HTERT RPE-1 (cell line): ENCODE results near the gene PTRH2.
"Not testable (repeated sequence)": the region's sequence is repeated elsewhere in the genome, so short reads cannot be mapped to it uniquely, and the experiment has no call there.

Experiments used
- in situ Hi-C: fragments of 300-500 bp; cut with MboI; formaldehyde crosslinking; loops from 4 replicates; pipeline ENCODE4 v1.14.3; 2020; ENCODE audit warnings: low sequenced_read_pairs

The PTRH2 gene

DNA sequence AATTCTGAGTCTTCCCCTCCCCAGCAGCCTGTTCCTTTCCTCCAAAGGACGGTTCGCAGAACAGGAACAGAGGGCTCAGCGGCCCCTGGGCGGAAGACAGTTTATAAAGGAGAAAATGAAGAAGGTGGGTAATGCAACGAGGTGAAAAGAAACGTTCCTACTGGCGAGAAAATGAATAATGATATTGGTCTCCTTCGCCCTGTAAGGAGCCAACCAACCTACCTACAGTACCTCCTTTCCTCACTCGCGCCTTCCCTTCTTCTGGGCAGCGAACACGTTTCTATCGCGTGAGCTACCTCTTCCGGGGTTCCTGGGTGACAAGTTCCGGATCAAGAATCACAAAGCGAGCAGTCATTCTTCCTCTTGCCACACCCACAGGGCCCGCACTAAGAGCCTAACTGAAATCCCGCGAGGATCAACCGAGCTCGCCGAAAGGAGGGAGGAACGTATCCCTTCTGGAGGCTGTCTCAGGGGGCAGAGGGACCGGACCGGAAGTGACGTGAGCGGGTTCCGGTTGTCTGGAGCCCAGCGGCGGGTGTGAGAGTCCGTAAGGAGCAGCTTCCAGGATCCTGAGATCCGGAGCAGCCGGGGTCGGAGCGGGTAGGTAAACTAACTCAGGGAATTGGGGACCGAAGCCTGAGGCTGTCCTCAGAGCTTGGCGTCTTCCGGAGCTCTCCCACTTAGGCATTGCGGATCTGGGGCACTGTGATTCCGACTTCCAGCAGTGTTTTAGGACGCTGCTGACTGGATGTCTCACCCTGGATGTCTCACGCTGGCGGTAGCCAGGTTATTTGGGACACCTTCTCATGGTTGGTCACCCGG lies at the start of gene PTRH2, which contains the start of gene VMP1:
PTRH2 (minus strand) TSS at position 282 of the 822 bp plus-strand sequence. CDS start 9,452 bp downstream, outside the sequence.
VMP1 (plus strand) TSS at position 506 of the 822 bp plus-strand sequence. CDS start 23,793 bp downstream, outside the sequence.
- in situ Hi-C loops = no loop called here

DNA sequence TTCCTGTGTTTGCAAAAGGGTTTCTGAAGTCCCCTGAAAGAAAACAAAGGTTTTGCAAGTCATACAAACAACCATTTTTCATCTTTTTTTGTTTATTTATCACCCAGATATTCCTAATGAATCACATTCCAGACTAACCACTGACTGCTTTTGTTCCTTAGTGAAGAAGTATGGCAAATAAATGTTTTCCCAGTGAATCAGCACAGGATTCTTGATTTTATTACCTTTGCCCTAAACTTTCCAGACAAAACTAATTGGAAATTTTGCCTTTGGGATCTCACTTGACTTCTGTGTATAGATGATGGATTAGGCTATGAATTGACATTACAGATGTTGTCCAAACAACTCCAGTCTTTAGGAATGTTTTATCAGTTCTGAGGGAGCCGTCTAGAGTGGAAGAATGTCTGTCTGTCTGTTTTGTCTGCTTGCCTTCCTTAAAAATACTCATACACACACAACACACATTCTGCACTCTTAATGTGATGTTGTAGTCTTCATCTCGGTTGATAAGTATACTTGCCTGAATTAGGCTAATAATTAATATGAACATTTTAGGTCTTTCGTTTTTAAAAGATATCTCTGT lies 49.1 kb upstream of the PTRH2 start:
- in situ Hi-C loops = no loop called here

GRCh38 chr17:59755069-59755468 lies 47.8 kb upstream of the PTRH2 start:
- in situ Hi-C loops = not testable (repeated sequence)

DNA sequence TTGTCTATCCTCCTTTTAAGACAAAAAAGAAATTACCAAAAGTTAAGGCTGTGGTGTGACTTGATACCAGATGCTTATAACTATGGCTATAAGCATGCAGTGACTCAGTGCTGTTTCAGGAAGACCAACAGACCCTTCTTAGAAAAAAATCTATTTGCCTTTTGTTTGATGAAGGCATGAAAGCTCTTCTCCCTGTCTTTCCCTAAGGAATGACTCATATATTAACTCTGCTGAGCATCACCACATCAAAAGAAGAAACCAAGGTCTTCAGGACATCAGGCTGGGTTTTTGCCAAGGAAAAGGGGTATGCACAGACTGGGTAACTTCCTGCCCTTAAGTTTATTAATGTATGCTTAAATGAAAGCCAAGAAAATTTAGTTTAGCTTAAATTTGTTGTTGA lies 47.3 kb upstream of the PTRH2 start:
- in situ Hi-C loops = no loop called here

DNA sequence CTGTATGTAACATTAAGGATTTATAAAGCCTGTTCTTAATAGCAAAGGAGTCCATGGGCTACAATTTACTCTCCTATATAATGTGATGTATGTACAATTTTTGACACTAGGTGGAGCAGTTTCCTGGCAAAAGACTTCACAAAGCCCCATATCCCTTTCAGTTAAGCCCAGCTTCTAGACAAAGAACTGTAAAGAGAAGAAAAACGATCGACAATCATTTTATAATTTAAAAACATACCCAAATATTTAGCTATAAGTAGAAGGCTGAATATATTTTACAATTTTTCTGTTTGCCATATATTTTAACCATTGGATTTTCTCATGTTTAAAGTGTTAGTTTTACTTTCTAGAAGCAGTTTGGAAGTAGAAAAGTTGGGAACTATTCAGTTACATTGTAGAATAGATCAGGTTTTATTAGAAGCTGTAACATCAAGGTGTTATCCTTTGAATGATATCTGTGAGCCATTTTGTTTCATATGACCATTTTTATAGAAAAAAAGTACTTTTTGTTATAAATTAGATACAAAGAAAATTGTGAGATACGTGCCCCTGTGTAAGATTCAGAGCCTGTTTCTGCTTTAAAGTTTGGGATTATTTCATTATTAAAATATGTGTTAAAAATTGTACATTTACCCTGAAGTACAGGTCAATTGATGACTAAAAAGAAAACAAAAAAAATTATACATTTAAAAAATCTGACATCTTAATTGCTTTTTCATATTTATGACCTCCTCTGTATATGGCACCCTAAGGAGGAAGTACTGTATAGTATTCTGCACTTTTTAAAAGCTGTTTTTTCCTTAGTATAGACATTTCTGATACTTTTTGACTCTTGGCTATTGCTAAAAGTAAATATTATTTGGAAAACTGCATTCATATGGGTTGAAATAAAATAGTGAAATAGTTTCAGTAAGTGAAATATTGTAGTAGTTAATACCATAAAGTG lies 46.6 kb upstream of the PTRH2 start:
- in situ Hi-C loops = no loop called here

GRCh38 chr17:59752922-59753321 lies 45.7 kb upstream of the PTRH2 start:
- in situ Hi-C loops = no loop called here

- in situ Hi-C loops = no loop called here
Measured at GRCh38 chr17:59752446-59752845, 45.2 kb upstream of the PTRH2 start.

DNA sequence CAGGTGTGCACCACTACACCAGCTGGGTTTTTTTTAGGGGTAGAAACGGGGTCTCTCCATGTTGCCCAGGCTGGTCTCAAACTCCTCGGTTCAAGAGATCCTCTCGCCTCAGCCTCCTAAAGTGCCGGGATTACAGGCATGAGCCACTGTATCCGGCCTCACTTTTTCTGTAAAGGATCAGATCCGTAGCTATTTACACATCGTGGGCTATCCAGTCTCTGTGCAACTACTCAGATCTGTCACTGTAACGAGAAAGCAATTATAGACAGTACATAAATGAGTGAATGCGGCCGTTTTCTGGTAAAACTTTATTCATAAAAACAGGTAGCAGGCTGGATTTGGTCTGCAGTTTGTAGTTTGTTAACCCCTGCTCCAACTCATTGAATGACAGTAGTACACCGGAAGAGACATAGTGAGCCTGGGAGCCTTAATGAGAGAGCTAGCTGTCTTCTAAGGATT lies 44.8 kb upstream of the PTRH2 start:
- in situ Hi-C loops = no loop called here

GRCh38 chr17:59748591-59748990 lies 41.4 kb upstream of the PTRH2 start:
- in situ Hi-C loops = no loop called here

GRCh38 chr17:59746849-59747445 lies 39.7 kb upstream of the PTRH2 start:
- in situ Hi-C loops = no loop called here

- in situ Hi-C loops = no loop called here
Measured at GRCh38 chr17:59745040-59745439, 37.8 kb upstream of the PTRH2 start.

DNA sequence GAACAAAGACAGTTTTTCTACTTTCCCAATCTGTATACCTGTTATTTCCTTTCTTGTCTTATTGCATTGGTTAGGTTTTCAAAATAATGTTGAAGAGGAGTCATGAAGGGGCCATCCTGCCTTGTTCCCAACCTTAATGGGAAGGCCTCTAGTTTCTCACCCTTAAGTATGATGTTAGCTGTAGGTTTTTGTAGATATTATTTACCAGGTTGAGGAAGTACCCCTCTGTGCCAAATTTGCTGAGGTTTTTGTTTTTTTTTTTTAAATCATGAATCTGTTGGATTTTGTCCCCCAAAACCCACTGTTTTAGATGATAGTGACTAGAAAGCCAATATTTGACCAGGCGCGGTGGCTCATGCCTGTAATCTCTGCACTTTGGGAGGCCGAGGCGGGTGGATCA lies 36.6 kb upstream of the PTRH2 start:
- in situ Hi-C loops = no loop called here

DNA sequence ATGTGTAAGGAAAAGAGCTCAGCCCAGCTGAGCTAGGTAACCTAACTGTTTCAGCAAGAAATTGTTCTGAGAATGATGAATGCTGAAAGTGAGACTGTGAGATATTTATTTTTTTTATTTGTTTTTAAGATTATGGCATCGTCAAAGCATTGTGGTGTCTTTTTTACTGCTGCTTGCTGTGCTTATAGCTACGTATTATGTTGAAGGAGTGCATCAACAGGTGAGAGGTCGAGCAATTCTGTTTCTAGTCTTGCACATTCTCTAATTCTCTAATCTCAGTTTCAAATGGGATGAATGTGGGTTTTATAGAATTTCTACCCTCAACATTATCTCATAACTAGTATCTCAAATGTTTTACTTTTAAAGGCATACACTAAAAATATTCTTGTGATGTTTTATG lies 30.1 kb upstream of the PTRH2 start:
- in situ Hi-C loops = no loop called here

DNA sequence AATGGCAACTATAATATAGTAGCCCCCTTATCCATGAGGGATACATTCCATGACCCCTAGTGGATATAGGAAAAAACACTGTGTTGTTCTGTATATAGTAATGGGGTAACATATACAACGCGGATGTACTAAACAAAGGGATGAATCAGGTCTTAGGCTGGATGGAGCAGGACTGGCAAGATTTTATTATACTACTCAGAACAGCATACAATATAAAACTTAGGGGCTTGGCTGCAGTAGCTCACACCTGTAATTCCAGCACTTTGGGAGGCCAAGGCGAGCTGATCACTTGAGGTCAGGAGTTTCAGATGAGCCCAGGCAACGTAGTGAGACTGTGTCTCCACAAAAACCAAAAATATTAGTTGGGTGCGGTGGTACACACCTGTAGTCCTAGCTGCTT lies 27.0 kb upstream of the PTRH2 start:
- in situ Hi-C loops = no loop called here

GRCh38 chr17:59733697-59734096 lies 26.5 kb upstream of the PTRH2 start:
- in situ Hi-C loops = no loop called here

GRCh38 chr17:59730268-59730834 lies 23.1 kb upstream of the PTRH2 start:
- in situ Hi-C loops = no loop called here

GRCh38 chr17:59727817-59728533 lies 20.7 kb upstream of the PTRH2 start:
- in situ Hi-C loops = no loop called here

DNA sequence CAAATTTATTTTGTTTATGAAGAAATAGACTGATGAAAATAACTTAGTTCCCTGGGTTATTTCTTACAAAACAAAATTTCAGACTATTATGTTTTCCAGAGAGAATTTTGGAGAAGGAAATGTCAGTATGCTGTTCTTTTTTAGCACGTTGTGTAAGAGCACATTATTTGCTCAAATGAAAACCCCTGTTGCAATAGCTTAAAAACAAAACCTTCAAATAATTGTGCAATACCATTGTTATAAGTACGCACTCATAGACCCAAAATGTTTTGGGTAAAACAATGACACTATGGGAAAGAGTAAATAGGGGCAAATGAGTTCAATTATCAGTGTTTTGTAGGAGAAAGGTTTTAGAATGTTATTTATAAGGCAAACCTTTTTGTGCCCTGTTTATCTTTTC lies 18.5 kb upstream of the PTRH2 start:
- in situ Hi-C loops = no loop called here

DNA sequence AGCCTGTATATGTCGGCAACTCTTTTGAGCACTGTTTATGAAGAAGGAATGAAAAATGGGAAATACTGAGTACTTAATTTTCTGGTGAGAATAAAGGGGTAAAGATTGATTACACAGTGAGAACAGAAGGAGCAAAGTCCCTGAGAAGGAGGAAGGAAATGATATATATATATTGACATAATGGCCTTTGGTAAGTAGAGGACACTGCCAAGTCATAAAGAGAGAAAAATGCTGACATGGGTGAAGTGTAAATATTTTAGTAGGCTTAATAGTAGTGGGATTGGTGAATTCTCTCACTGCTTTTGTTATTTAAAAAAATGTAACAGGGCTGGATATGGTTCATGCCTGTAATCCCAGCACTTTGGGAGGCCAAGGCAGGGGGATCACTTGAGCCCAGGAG lies 16.4 kb upstream of the PTRH2 start:
- in situ Hi-C loops = no loop called here

- in situ Hi-C loops = no loop called here
Measured at GRCh38 chr17:59723041-59723440, 15.8 kb upstream of the PTRH2 start.
